OCI-LY3 (cell line): ENCODE measurements around the gene VAV2.

Experiments used
- EZH2phosphoT487 ChIP-seq: fragments of 200-600 bp; shearing (Covaris generic); IDR thresholded peaks from 2 replicates; pipeline ENCODE4 v1.6.1; 2018; ENCODE audit warnings: antibody characterized with exemption, mixed run types, low read depth
- TF ChIP-seq, protein P1 (sequence below): fragments of 200-600, 300-600 bp; sonication (generic); IDR thresholded peaks from 2 replicates; pipeline ENCODE4 v1.5.1; 2014; ENCODE audit warnings: antibody characterized with exemption, low read length, low read depth

DNA sequence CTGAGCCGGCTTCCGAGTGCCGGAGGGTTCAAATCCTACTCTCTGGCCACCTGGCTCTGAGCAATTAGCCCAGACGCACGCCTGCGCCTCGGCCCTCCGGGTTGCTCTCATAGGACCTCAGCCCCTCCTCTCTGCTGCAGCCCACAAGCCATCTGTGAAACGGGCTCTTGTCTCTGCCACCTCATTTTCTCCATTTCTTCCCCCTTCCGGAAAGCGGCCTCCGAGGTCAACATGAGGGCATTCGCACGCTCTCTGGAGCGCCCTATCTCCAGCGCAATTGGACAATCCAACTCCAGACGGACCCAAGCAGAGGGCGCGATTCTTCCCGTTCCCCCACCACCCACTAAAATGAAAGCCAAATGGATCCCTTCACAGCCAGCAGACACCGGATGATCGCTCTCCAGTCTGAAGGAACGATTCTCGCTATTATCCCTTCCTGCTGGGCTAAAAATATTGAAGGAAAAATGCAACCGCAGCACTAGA, 41.5 kb downstream of the VAV2 start:
- TF ChIP-seq, protein P1, sequence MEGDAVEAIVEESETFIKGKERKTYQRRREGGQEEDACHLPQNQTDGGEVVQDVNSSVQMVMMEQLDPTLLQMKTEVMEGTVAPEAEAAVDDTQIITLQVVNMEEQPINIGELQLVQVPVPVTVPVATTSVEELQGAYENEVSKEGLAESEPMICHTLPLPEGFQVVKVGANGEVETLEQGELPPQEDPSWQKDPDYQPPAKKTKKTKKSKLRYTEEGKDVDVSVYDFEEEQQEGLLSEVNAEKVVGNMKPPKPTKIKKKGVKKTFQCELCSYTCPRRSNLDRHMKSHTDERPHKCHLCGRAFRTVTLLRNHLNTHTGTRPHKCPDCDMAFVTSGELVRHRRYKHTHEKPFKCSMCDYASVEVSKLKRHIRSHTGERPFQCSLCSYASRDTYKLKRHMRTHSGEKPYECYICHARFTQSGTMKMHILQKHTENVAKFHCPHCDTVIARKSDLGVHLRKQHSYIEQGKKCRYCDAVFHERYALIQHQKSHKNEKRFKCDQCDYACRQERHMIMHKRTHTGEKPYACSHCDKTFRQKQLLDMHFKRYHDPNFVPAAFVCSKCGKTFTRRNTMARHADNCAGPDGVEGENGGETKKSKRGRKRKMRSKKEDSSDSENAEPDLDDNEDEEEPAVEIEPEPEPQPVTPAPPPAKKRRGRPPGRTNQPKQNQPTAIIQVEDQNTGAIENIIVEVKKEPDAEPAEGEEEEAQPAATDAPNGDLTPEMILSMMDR, result no peak
- no peak for TF ChIP-seq EZH2phosphoT487
